HepG2 (cell line): ENCODE data around the gene SLC25A47. TPM values are rescaled to one million over a fixed set of nuclear protein-coding genes. Genes with fewer than 3 reads are reported as not detected.

Source experiments
- BRCA1 ChIP-seq: sonication (generic); formaldehyde crosslinking; IDR thresholded peaks from 2 replicates; pipeline ENCODE4 v1.4.0; 2020; ENCODE audit warnings: missing genetic modification reagents
- CAMTA2 ChIP-seq: sonication (generic); formaldehyde crosslinking; IDR thresholded peaks from 2 replicates; pipeline ENCODE4 v1.4.0; 2020; ENCODE audit warnings: mild to moderate bottlenecking, missing genetic modification reagents, borderline replicate concordance
- CBFB ChIP-seq: sonication (generic); formaldehyde crosslinking; IDR thresholded peaks from 2 replicates; pipeline ENCODE4 v1.4.0; 2020; ENCODE audit warnings: missing genetic modification reagents
- CHCHD3 ChIP-seq: sonication (generic); formaldehyde crosslinking; IDR thresholded peaks from 2 replicates; pipeline ENCODE4 v1.8.0; 2022; ENCODE audit warnings: mild to moderate bottlenecking, missing genetic modification reagents, moderate library complexity
- HHEX ChIP-seq: IDR thresholded peaks from 2 replicates; pipeline ENCODE4 v1.6.1; 2016; ENCODE audit warnings: control low read depth
- HMG20A ChIP-seq: IDR thresholded peaks from 2 replicates; pipeline ENCODE4 v1.6.1; 2016; ENCODE audit warnings: borderline replicate concordance
- HMG20B ChIP-seq: conservative IDR thresholded peaks from 2 replicates; pipeline ENCODE4 v1.6.1; 2016; ENCODE audit warnings: missing genetic modification reagents, missing compliant biosample characterization
- IKZF1 ChIP-seq: fragments of 450-650 bp; IDR thresholded peaks from 2 replicates; pipeline ENCODE4 v1.7.1; 2016
- MLLT10 ChIP-seq: sonication (generic); formaldehyde crosslinking; IDR thresholded peaks from 2 replicates; pipeline ENCODE4 v1.4.0; 2020; ENCODE audit warnings: missing genetic modification reagents
- NPAS2 ChIP-seq: sonication (generic); formaldehyde crosslinking; IDR thresholded peaks from 2 replicates; pipeline ENCODE4 v1.8.0; 2022; ENCODE audit warnings: mild to moderate bottlenecking, missing genetic modification reagents, borderline replicate concordance
- TGIF2 ChIP-seq: IDR thresholded peaks from 2 replicates; pipeline ENCODE4 v1.6.1; 2016; ENCODE audit warnings: control low read depth, missing compliant biosample characterization
- TMF1 ChIP-seq: sonication (generic); formaldehyde crosslinking; IDR thresholded peaks from 2 replicates; pipeline ENCODE4 v1.8.1; 2022; ENCODE audit warnings: low read depth, missing genetic modification reagents
- ZBTB8A ChIP-seq: sonication (generic); formaldehyde crosslinking; IDR thresholded peaks from 2 replicates; pipeline ENCODE4 v1.4.0; 2020; ENCODE audit warnings: mild to moderate bottlenecking, low read depth, missing genetic modification reagents, borderline replicate concordance
- ZNF143 ChIP-seq: sonication (generic); formaldehyde crosslinking; IDR thresholded peaks from 2 replicates; pipeline ENCODE4 v1.4.0; 2020; ENCODE audit warnings: missing genetic modification reagents
- ZNF230 ChIP-seq: sonication (generic); formaldehyde crosslinking; IDR thresholded peaks from 2 replicates; pipeline ENCODE4 v1.4.0; 2020; ENCODE audit warnings: mild to moderate bottlenecking, missing genetic modification reagents
- polyA plus RNA-seq, 8 experiments: library from polyadenylated mRNA; depleted of rRNA in 3 of 8; stranded (reverse) in 7 of 8; unstranded in 1 of 8; fragments of >200 nt; fragmentation: Illumina TruSeq in 4 of 8; extraction: Trizol in 4 of 8; gene quantifications; 2 replicates each; pipeline versions ENCODE4 v1.2.1 to v1.2.3, GENCODE V29; 2011 to 2016; ENCODE audit warnings: low read depth in 4 of 8, missing spikeins in 1 of 8, mixed read lengths in 1 of 8; ENCODE audit not compliant: insufficient read depth in 1 of 8
- total RNA-seq, 5 experiments: library from RNA; depleted of rRNA; stranded (reverse); fragments of >200 nt; fragmentation: Illumina TruSeq; extraction: Trizol; gene quantifications; 2 replicates each; pipeline ENCODE4 v1.2.3, GENCODE V29; 2016; ENCODE audit warnings: low read depth in 1 of 5
- TF ChIP-seq, protein P1 (sequence below): sonication (generic); formaldehyde crosslinking; IDR thresholded peaks from 2 replicates; pipeline ENCODE4 v1.5.1; 2020; ENCODE audit warnings: mild to moderate bottlenecking, missing genetic modification reagents, borderline replicate concordance
- TF ChIP-seq, protein P2 (sequence below): sonication (generic); formaldehyde crosslinking; IDR thresholded peaks from 2 replicates; pipeline ENCODE4 v1.5.0; 2020; ENCODE audit warnings: missing genetic modification reagents
- TF ChIP-seq, protein P3 (sequence below): IDR thresholded peaks from 2 replicates; pipeline ENCODE4 v1.6.1; 2016; ENCODE audit warnings: control low read depth
- TF ChIP-seq, protein P4 (sequence below): sonication (generic); formaldehyde crosslinking; IDR thresholded peaks from 2 replicates; pipeline ENCODE4 v1.4.0; 2020; ENCODE audit warnings: mild to moderate bottlenecking, missing genetic modification reagents

Gene SLC25A47
- total and polyA plus RNA-seq, 2 of the 13 experiments (the other 11 are each of a cell fraction or from before 2014, with no cell fraction given), result 1.0 to 1.7 TPM

DNA sequence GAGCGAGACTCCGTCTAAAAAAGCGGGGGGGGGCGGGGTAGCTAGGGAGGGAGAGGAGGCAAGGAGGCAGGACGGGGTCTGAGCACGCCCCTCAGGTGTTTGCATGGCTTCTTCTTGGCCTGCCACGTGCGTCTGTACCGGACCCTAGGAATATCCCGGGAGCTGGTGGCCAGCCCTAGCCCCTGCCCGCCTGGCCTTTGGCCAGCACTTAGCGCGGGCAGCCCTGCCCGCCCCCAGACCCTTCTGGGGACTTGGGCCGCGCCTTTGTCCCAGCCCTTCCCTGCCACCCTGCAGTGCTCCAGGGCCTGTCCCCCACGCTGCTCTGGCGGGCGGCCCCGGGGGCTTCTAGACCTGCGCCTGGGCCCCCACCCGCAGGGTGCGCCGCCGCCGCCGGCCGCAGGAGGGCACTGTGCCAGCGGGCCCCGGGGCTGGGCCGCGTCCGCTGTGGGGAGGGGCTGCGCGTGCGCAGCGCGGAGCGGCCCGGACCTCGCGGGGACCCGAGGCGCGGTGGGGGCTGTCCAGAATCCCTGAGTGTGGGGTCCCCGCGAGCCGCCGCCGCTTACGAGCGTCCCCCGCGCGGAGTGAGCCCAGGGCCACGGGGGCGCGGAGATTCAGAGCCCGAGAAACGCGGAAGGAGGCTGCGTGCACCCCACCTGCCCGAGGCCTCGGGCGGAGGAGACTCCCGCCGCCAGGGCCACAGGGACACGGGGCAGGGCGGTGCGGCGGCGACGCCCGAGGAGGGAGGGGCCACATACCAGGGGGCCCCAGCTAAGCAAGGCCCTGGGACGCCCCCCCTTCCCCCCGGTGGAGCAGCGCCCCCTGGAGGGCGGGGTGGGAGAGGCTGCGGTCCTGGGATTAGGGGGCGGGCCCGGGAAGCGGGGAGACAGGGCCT lies 37.9 kb upstream of the SLC25A47 start (continued):
- TF ChIP-seq, protein P1, sequence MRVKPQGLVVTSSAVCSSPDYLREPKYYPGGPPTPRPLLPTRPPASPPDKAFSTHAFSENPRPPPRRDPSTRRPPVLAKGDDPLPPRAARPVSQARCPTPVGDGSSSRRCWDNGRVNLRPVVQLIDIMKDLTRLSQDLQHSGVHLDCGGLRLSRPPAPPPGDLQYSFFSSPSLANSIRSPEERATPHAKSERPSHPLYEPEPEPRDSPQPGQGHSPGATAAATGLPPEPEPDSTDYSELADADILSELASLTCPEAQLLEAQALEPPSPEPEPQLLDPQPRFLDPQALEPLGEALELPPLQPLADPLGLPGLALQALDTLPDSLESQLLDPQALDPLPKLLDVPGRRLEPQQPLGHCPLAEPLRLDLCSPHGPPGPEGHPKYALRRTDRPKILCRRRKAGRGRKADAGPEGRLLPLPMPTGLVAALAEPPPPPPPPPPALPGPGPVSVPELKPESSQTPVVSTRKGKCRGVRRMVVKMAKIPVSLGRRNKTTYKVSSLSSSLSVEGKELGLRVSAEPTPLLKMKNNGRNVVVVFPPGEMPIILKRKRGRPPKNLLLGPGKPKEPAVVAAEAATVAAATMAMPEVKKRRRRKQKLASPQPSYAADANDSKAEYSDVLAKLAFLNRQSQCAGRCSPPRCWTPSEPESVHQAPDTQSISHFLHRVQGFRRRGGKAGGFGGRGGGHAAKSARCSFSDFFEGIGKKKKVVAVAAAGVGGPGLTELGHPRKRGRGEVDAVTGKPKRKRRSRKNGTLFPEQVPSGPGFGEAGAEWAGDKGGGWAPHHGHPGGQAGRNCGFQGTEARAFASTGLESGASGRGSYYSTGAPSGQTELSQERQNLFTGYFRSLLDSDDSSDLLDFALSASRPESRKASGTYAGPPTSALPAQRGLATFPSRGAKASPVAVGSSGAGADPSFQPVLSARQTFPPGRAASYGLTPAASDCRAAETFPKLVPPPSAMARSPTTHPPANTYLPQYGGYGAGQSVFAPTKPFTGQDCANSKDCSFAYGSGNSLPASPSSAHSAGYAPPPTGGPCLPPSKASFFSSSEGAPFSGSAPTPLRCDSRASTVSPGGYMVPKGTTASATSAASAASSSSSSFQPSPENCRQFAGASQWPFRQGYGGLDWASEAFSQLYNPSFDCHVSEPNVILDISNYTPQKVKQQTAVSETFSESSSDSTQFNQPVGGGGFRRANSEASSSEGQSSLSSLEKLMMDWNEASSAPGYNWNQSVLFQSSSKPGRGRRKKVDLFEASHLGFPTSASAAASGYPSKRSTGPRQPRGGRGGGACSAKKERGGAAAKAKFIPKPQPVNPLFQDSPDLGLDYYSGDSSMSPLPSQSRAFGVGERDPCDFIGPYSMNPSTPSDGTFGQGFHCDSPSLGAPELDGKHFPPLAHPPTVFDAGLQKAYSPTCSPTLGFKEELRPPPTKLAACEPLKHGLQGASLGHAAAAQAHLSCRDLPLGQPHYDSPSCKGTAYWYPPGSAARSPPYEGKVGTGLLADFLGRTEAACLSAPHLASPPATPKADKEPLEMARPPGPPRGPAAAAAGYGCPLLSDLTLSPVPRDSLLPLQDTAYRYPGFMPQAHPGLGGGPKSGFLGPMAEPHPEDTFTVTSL, result no peak
- no peak for TF ChIP-seq HHEX (CRISPR knock-in tag)
- TF ChIP-seq, protein P2, sequence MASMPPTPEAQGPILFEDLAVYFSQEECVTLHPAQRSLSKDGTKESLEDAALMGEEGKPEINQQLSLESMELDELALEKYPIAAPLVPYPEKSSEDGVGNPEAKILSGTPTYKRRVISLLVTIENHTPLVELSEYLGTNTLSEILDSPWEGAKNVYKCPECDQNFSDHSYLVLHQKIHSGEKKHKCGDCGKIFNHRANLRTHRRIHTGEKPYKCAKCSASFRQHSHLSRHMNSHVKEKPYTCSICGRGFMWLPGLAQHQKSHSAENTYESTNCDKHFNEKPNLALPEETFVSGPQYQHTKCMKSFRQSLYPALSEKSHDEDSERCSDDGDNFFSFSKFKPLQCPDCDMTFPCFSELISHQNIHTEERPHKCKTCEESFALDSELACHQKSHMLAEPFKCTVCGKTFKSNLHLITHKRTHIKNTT (CRISPR knock-in tag), result no peak
- TF ChIP-seq IKZF1, result no peak
- peak; percentile 97 for TF ChIP-seq CHCHD3 (CRISPR knock-in tag)
- TF ChIP-seq ZNF230, result no peak
- TF ChIP-seq, protein P3, sequence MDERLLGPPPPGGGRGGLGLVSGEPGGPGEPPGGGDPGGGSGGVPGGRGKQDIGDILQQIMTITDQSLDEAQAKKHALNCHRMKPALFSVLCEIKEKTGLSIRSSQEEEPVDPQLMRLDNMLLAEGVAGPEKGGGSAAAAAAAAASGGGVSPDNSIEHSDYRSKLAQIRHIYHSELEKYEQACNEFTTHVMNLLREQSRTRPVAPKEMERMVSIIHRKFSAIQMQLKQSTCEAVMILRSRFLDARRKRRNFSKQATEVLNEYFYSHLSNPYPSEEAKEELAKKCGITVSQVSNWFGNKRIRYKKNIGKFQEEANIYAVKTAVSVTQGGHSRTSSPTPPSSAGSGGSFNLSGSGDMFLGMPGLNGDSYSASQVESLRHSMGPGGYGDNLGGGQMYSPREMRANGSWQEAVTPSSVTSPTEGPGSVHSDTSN (CRISPR knock-in tag), result no peak
- TF ChIP-seq BRCA1 (CRISPR knock-in tag), result peak; percentile 73; the same call in 1 of the 2 replicates
- TF ChIP-seq TMF1 (CRISPR knock-in tag), result peak; percentile 56; the same call in 1 of the 2 replicates
- TF ChIP-seq NPAS2 (CRISPR knock-in tag), result no peak
- TF ChIP-seq ZNF143, result no peak
- TF ChIP-seq CAMTA2 (CRISPR knock-in tag), result no peak
- no peak; the same call in 1 of the 2 replicates for TF ChIP-seq ZBTB8A
- no peak for TF ChIP-seq HMG20A (CRISPR knock-in tag)
- TF ChIP-seq, protein P4, sequence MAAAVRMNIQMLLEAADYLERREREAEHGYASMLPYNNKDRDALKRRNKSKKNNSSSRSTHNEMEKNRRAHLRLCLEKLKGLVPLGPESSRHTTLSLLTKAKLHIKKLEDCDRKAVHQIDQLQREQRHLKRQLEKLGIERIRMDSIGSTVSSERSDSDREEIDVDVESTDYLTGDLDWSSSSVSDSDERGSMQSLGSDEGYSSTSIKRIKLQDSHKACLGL (CRISPR knock-in tag), result peak; percentile 74; the same call in 1 of the 2 replicates
- no peak for TF ChIP-seq MLLT10 (CRISPR knock-in tag)
- no peak for TF ChIP-seq HMG20B (CRISPR knock-in tag)
- TF ChIP-seq TGIF2 (CRISPR knock-in tag), result no peak; the same call in 1 of the 2 replicates
- peak; percentile 19; the same call in 1 of the 2 replicates for TF ChIP-seq CBFB
